SU-DHL-6 (cell line): Measurements from ENCODE around the gene S100A9.

Experiments used
- CTCF ChIP-seq: fragments of 200-600 bp; sonication (generic); IDR thresholded peaks from one replicate; pipeline ENCODE4 v1.5.1; 2017; ENCODE audit warnings: antibody characterized with exemption, mild to moderate bottlenecking, low read length, moderate library complexity; ENCODE audit not compliant: insufficient read depth, poor library complexity, severe bottlenecking
- EZH2phosphoT487 ChIP-seq: fragments of 200-600 bp; sonication (generic), shearing (Covaris generic); conservative IDR thresholded peaks from 2 replicates; pipeline ENCODE4 v1.6.1; 2018; ENCODE audit warnings: mild to moderate bottlenecking, antibody characterized with exemption, low read length, moderate library complexity, mixed read lengths

DNA sequence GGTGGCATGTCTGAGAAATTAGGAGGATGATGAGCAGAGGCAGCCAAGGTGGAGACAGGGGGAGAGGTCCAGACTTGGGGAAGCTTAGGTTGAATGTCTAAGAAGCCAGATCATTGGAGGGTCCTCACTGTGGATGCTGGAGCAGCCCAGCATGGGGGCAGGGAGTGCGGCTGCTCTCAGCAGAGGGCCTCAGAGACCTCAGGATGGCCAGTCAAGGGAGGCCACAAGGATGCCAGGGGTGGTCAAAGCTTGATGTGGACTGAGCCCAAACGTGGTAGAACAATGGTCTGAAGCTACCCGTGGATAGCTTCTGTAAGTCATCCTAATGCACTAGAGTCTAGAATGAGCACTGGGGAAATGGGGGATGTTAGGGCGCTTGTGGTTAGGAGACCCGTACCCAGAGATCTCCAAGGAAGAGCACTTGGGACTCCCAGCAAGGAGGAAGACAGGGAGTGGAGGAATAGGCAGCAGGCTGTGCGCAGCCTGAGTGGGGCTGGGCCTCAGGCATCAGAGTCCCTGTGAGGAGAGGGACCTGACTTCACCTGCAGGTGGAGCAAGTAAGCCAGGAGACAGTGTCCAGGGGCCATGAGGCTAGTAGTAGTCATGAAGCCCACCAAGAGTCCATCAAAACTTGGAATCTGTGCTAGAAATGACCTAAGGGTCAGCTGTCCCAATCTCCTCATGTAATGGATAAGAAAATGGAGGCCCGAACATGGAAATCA, 4.3 kb upstream of the S100A9 start:
- peak; percentile 20 for TF ChIP-seq CTCF
- TF ChIP-seq EZH2phosphoT487: no peak
